Neural progenitor cell (in vitro differentiated cells): ENCODE data around the gene TMED7. TPM values are rescaled to one million over a fixed set of nuclear protein-coding genes. Genes with fewer than 3 reads are reported as not detected.

Experiments
- DNase-seq: peaks from one replicate; pipeline ENCODE4 v3.0.0-alpha.2; 2016; ENCODE audit warnings: low spot score
- H2AFZ ChIP-seq: fragments of 200-600 bp; sonication (generic); replicated peaks from 2 replicates; pipeline ENCODE4 v1.6.1; 2016; ENCODE audit warnings: antibody characterized with exemption
- H3F3A ChIP-seq: fragments of 200-600 bp; sonication (generic); 2 replicates; pipeline ENCODE4 v1.6.1; 2016; ENCODE audit warnings: antibody characterized with exemption, low read depth
- H3K27ac ChIP-seq: fragments of 200-600 bp; sonication (generic); 2 replicates; pipeline ENCODE4 v1.5.1; 2016; ENCODE audit warnings: mild to moderate bottlenecking
- H3K27me3 ChIP-seq: fragments of 200-600 bp; sonication (generic); 2 replicates; pipeline ENCODE4 v1.6.1; 2016; ENCODE audit warnings: mild to moderate bottlenecking, moderate library complexity
- H3K36me3 ChIP-seq: fragments of 200-600 bp; sonication (generic); 2 replicates; pipeline ENCODE4 v1.5.1; 2016
- H3K4me1 ChIP-seq: fragments of 200-600 bp; sonication (generic); 2 replicates; pipeline ENCODE4 v1.6.1; 2016; ENCODE audit warnings: mixed run types
- H3K4me2 ChIP-seq: fragments of 200-600 bp; sonication (generic); 2 replicates; pipeline ENCODE4 v1.6.1; 2016
- H3K4me3 ChIP-seq: fragments of 200-600 bp; sonication (generic); 2 replicates; pipeline ENCODE4 v1.5.1; 2016
- H3K79me2 ChIP-seq: fragments of 200-600 bp; sonication (generic); 2 replicates; pipeline ENCODE4 v1.6.1; 2016; ENCODE audit warnings: low read depth
- H3K9ac ChIP-seq: fragments of 200-600 bp; sonication (generic); 2 replicates; pipeline ENCODE4 v1.6.1; 2016
- H3K9me3 ChIP-seq: fragments of 200-600 bp; sonication (generic); 2 replicates; pipeline ENCODE4 v1.5.1; 2016; ENCODE audit warnings: low read depth
- H4K20me1 ChIP-seq: fragments of 200-600 bp; sonication (generic); 2 replicates; pipeline ENCODE4 v1.6.1; 2016; ENCODE audit warnings: low read depth
- H3K27ac Mint-ChIP-seq: 3 replicates; pipeline ENCODE4 v1.8.0; 2021; ENCODE audit warnings: mixed read lengths
- H3K27me3 Mint-ChIP-seq: 2 replicates; pipeline ENCODE4 v1.8.0; 2022; ENCODE audit warnings: low read depth, mild to moderate bottlenecking, inconsistent platforms, moderate library complexity, mixed read lengths; ENCODE audit not compliant: insufficient read depth
- H3K36me3 Mint-ChIP-seq: 3 replicates; pipeline ENCODE4 v1.8.0; 2021; ENCODE audit warnings: mixed read lengths
- H3K4me1 Mint-ChIP-seq: 3 replicates; pipeline ENCODE4 v1.8.0; 2021; ENCODE audit warnings: mixed read lengths
- H3K4me3 Mint-ChIP-seq: 3 replicates; pipeline ENCODE4 v1.8.0; 2021; ENCODE audit warnings: mild to moderate bottlenecking, moderate library complexity, mixed read lengths
- H3K9me3 Mint-ChIP-seq: 3 replicates; pipeline ENCODE4 v1.8.0; 2020; ENCODE audit warnings: mixed read lengths
- CTCF ChIP-seq: fragments of 200-600 bp; sonication (generic); IDR thresholded peaks from 2 replicates; pipeline ENCODE4 v1.5.1; 2017; ENCODE audit warnings: antibody characterized with exemption, mild to moderate bottlenecking
- EZH2 ChIP-seq: fragments of 200-600 bp; sonication (generic); IDR thresholded peaks from 2 replicates; pipeline ENCODE4 v1.6.1; 2017; ENCODE audit warnings: antibody characterized with exemption, mild to moderate bottlenecking, moderate library complexity
- EZH2phosphoT487 ChIP-seq: fragments of 200-600 bp; sonication (generic); IDR thresholded peaks from 2 replicates; pipeline ENCODE4 v1.6.1; 2017; ENCODE audit warnings: antibody characterized with exemption
- total RNA-seq: library from RNA; depleted of rRNA; stranded (reverse); fragments of >200 nt; gene quantifications from 2 replicates; pipeline ENCODE4 v1.2.3, GENCODE V29; 2015; ENCODE audit warnings: low replicate concordance

TMED7 gene
- total RNA-seq, 1 donor from 2014 or later, result 112 TPM

- H3K4me2 ChIP-seq, result no peak overlapping the region
- no peak overlapping the region for H3K9ac ChIP-seq
- no peaks in the 10 kb centered on the region for H3K27me3 ChIP-seq
- H3K27me3 Mint-ChIP-seq, result no peaks in the 10 kb centered on the region
- no peak overlapping the region for H3K27ac Mint-ChIP-seq
- H3K36me3 ChIP-seq, result no peaks in the 10 kb centered on the region
- H3K9me3 ChIP-seq, result no peaks in the 10 kb centered on the region
- H3K27ac ChIP-seq, result no peak overlapping the region
- H3K4me1 ChIP-seq, result no peaks in the 10 kb centered on the region
- H4K20me1 ChIP-seq, result no peaks in the 10 kb centered on the region
- TF ChIP-seq CTCF, result no peak
- TF ChIP-seq EZH2phosphoT487, result no peak
- TF ChIP-seq EZH2, result no peak
- no peaks in the 10 kb centered on the region for H3F3A ChIP-seq
- H3K4me3 Mint-ChIP-seq, result no peak overlapping the region
- H3K36me3 Mint-ChIP-seq, result no peaks in the 10 kb centered on the region
- no peaks in the 10 kb centered on the region for H3K9me3 Mint-ChIP-seq
- no peak overlapping the region for H2AFZ ChIP-seq
- no peak overlapping the region for H3K4me3 ChIP-seq
- no peaks in the 10 kb centered on the region for H3K4me1 Mint-ChIP-seq
- no peak for DNase-seq
- no peaks in the 10 kb centered on the region for H3K79me2 ChIP-seq
These were observed 40.6 kb downstream of the TMED7 start for GRCh38 chr5:115585265-115585664.

- Mint-ChIP-seq H3K4me3 (no peak overlapping the region), H3K27ac (no peak overlapping the region), H3K9me3 (no peaks in the 10 kb centered on the region), H3K27me3 (no peaks in the 10 kb centered on the region), H3K36me3 (no peaks in the 10 kb centered on the region), H3K4me1 (no peaks in the 10 kb centered on the region)
- Histone ChIP-seq H3K27ac (no peak overlapping the region), H2AFZ (no peak overlapping the region), H3K4me3 (no peak overlapping the region), H3K79me2 (no peaks in the 10 kb centered on the region), H3K9ac (no peak overlapping the region), H4K20me1 (no peaks in the 10 kb centered on the region), H3F3A (no peaks in the 10 kb centered on the region), H3K4me2 (no peak overlapping the region), H3K36me3 (no peaks in the 10 kb centered on the region), H3K4me1 (no peaks in the 10 kb centered on the region), H3K27me3 (no peaks in the 10 kb centered on the region), H3K9me3 (no peaks in the 10 kb centered on the region)
- no peak for TF ChIP-seq EZH2
- DNase-seq, result no peak
These were observed 41.3 kb downstream of the TMED7 start for GRCh38 chr5:115584501-115584900.

- Histone ChIP-seq H2AFZ (no peak overlapping the region), H4K20me1 (no peaks in the 10 kb centered on the region)
- H3K36me3 Mint-ChIP-seq, result no peaks in the 10 kb centered on the region
These were observed 42.4 kb downstream of the TMED7 start for GRCh38 chr5:115583474-115583873.

More at GRCh38 chr5:115583474-115583873, 42.4 kb downstream of the TMED7 start:
- Histone ChIP-seq H3K27me3 (no peaks in the 10 kb centered on the region), H3F3A (no peaks in the 10 kb centered on the region), H3K4me2 (no peak overlapping the region), H3K36me3 (no peaks in the 10 kb centered on the region), H3K9ac (no peak overlapping the region), H3K79me2 (no peaks in the 10 kb centered on the region), H3K27ac (no peak overlapping the region), H3K4me3 (no peak overlapping the region), H3K4me1 (no peaks in the 10 kb centered on the region), H3K9me3 (no peaks in the 10 kb centered on the region)
- Mint-ChIP-seq H3K27me3 (no peaks in the 10 kb centered on the region), H3K27ac (no peak overlapping the region), H3K9me3 (no peaks in the 10 kb centered on the region), H3K4me1 (no peaks in the 10 kb centered on the region), H3K4me3 (no peak overlapping the region)
- no peak for TF ChIP-seq EZH2
- TF ChIP-seq CTCF, result no peak
- TF ChIP-seq EZH2phosphoT487, result no peak
- DNase-seq, result peak; percentile 5
